ENCODE data around the gene LYSMD3.

Gene LYSMD3

DNA sequence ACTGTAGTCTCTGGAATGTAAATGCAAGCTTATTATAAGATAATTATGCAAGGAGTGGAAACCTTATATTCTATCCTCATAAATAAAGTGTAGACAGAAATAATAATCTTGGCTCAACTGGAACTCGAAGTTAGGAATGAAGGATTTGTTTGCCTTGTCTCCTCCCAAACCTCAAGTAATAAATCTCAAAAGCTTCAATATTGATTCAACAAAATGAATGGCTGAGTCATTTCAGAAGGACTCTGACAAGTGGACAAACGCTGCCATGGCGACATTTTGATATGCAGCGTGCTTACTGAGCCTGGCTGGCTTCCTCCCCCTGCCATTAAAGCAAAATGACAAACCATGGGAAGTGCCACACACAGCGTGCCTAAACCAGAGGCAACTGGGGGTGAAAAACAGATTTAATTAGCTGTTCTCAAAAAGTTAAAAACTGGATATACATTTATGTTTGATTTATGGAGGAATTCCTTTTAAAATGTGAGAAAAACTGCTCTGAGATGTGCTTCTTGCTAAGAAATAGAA is 18.7 kb upstream of the LYSMD3 start:
- peak in 14 of 58 donors; percentile 1 to 37 (median 10) for DNase-seq

DNA sequence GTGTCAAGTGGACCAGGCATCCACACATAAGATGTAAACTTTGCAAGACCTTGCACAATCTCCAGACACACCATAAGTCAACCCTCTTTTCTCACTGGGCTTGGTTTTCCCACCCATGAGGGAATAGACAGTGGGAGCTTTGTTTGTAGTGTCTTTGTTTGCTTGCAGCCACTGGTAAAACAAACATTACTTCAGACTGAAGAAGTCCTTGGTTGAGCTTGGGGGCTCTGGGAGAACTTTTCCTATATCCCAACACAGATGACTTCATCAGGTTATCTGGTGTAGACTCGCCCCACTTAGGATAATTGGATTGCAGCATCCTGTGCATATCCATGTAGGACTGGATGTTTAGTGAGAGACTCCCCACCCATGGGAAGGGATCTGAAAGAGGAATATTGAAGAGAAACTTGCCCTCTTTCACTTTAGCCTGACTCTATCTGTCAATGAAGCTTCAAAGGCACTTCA is 17.7 kb upstream of the LYSMD3 start:
- DNase-seq, result no peak

DNA sequence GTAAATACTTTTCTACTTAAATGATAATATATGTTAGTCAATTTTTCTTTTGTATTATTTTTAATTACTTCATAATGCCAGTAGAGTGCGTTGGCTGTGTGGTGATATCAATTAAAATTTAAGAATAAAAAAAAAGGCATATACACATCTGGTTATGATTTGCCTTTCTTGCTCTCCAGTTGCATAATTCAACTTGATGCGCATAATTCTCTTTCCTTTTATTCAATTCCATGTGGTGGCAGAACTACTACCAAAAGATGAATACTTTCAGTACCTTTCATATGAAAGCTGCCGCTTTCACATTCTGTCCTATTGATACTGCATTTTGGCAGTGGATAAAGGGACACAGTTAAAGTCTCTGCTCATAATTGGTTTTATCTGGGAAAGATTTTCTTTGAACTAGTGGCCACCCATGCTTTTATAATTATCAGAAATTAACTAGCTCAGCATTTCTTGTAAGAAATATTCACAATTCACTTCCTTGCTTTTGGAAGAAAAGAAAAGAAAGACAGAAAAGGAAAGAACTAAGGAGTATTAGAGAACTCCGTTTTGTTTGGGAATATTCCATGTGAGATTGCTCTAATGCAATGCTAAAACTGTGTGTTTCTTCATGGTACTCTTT is 16.9 kb upstream of the LYSMD3 start:
- no peak for DNase-seq

DNA sequence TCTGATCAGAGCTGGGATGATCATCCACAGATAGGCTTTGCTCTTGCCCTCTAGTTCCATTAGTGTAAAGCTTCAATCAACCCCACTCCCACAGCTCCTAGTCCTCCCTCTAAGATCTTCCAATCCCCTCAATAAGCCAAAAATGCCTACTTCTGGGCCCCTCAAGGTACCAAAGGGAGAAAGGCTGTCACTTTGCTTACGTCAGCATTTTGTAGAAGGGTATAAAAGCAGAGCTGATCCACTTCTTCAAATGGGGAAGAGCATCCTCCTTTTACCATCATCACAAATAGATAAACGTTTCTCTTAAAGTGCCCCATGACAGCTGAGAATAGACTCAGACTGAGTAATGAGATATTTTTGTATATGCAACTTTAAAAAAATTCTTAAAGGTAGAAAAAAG is 16.1 kb upstream of the LYSMD3 start:
- no peak for DNase-seq

DNA sequence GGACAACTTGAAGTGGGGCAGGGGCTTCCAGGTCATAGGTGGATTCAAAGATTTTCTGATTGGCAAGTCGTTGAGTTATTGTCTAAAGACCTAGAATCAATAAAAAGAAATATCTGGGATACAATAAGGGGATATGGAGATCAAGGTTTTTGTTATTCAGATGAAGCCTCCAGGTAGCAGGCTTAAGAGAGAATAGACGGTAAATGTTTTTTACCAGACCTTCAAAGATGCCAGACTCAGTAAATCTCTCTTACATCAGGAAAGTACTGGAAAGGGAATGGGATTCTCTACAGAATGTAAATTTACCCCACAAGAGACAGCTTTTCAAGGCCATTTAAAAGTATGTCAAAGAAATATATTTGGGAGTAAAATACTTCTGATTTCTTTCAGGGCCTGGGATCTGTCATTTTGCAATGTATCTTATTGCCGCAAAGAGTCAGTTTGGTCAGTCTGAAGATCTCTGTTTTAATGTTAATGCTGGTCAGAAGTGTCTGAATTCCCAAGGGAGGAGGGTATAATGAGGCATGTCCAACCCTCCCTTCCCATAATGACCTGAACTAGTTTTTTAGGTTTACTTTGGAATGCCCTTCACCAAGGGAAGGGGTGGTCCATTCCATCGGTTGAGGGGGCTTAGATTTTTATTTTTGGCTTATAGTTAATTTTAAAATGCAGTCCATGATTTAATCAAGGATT is 13.6 kb upstream of the LYSMD3 start:
- DNase-seq, result no peak

DNA sequence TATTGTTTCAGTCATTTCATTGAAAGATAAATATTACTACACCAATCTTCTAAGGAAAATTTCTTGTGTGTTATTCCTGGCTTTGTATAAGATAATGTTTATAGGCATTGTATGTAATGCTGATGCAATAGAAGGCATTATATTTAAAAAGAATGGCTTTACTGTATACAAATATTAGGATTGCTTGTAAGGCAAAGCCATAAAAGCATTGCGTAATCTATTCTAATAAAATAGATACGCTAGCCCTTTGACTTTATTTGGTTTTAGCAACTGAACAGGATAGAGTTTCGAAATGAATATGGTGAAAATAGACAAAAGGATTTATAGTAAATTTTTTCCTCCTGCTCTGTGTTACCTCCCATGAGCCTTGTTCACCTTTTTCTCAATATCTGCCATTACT is 5.5 kb upstream of the LYSMD3 start:
- no peak for DNase-seq

DNA sequence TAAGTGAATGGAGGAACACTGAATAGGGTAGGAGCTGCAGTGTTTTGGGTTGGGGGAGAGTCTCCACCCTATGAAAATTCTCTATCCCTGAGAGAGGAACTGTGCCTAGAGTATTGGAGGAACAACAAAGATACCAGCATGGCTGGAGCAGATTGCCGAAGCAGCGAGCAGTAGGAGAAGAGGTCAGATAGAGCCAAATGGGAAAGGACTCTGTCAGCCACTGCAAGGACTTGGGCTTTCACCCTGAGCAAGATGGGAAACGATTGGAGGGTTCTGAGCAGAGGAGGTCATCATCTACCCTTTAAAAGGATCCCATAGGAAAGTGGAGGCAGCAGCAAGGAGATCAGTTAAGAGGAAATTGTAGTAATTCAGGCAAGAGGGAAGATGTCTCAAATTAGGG is 4.4 kb upstream of the LYSMD3 start:
- no peak for DNase-seq

DNA sequence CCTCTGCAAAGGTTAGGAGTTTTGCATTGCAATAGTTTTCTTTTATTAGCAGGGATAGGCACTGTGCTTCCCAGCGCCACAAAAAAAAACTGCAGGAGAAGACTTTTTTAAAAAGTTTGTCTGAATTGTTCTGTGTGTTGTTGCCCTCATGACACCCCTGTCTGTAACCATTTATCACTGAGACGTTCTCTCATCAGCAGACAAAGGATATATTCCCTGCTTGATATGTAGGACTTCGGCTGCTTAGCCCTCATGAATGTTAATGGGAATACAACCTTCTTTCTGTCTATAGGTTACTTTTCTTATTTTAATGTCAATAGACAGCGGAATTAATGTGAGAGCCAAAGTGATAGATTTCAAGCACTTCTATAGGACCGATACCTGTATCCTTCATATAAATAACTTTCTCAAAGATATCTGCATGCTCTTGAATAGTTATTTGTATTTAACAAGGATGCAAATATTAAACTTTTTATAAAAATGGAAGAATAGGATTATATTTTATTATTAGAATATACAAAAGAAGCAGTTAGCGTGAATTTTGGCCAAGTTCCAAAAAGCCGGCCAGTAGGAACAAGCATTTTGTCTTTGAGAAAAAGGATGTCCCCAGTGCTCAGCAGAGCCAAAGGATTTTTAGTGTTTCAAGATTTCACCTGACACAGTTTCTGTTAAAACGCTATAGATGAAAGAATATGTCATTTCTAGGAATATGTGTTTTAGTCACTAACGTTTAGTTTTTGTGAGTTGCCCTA is 1.5 kb upstream of the LYSMD3 start:
- peak in 3 of 58 donors; percentile 1 to 3 (median 2) for DNase-seq

DNA sequence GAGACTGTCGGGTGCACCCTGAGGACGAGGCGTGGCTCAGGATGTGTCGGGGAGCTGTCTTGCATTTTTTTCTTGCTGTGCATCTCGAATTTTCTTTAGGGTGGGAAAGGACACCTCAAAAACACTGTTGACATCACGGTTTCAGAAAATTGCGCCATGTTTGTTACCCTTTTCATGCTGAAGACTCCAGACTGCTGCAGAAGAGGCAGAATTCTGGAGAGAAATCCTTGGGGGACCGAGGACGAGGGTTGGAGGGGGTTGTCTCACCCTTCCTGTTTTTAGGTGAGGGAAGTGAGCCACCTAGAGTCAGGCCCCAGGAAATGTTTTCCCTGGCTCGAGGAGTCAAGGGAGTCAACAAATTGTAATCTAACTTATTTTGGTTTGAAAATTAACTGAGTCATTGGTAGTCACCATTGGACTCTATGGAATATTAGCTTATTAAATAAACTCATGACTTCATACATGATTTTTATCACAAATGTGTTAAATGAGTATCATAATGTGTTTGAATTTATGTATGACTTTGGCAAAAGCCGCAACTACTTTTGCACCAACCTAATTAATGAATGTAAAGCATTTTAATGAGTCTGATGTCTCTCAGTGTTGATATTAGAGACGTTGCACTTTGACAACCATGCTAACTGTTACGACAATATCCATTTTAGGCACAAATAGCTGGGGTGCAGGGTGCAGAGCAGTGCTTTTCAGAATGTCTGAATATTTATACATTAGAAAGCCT is 724 bp upstream of the LYSMD3 start:
- DNase-seq, result peak in 43 of 58 donors; percentile 27 to 86 (median 68)

DNA sequence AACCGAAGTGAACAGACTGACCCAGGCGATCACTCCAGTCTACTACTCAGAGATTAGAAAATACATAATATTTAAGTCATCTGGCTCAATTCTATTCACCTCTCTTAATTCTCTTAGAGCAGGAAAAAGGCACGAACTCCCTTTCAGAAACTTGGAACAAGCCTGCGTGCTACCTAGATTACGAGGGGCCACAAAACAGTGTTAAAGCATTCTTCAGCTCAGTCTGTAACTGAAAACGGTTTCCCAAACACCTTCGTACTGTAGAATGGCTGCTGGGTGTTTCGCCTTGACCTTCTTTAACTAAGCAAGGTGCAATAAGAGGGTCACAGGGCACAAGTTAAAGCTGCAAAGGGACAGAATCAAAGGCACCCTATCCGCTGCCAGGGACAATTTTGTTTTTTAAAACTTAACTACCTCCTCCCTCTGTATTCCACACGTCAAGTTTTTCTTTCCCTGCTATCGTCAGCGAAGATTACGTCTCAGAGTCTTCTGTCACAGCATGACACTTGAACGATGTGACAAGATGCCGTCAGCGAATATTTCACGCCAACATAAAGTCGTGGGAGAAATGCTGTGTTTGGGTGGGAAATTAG is 687 bp downstream of the LYSMD3 start:
- DNase-seq, result peak in 9 of 58 donors; percentile 15 to 54 (median 39)

DNA sequence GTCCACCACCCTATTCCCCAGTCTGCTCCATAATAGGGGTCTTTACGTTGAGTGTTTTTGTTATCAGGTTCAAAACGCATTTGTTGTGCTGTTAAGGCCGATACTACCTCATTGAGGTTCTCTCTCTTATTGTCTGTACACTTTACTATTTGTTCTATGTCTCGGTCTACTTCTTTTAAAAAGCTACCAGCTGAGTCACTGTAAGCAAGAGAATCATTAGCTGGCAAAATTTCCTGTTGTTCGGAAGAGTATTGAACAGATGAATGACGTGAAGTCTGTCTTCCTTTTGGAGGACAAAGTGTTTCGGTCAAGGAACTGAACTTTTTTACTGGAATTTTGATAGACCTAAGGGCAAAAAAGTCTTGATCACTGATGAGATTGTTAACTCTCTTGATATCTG is 10.3 kb downstream of the LYSMD3 start:
- DNase-seq, result no peak

DNA sequence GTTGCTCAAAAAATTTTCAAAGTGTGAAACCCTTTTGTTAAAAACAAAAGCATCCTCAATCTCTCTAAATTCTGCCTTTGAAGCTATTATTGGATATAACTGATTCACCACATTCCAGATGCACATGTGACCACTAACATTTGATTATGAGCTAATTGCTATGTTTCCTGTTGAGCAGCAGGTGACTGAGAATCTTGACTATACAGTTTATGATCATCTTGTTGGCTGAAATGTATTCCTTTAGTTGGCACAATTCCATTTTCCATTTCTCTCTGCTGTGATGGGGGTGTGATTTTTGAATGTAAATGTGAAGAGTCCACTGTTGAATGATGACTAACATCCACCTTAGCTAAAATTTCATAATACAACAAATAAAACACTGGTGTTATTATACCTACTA is 10.7 kb downstream of the LYSMD3 start:
- no peak for DNase-seq

DNA sequence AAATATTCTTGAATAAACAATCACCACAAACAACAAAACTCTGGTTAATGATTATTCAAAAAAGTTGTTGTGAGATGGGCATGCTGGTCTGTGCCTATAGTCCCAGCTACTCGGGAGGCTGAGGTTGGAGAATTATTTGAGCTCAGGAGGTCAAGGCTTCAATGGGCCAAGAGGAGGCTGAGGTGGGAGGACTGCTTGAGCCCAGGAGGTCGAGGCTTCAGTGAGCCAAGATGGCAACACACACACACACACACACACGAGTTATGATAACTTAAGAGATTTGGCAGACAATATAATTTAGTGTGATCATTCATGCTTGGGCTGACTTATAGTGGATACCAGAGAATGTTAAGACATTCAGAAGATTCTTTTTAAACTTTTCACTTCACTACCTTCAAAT is 14.9 kb downstream of the LYSMD3 start:
- no peak for DNase-seq

DNA sequence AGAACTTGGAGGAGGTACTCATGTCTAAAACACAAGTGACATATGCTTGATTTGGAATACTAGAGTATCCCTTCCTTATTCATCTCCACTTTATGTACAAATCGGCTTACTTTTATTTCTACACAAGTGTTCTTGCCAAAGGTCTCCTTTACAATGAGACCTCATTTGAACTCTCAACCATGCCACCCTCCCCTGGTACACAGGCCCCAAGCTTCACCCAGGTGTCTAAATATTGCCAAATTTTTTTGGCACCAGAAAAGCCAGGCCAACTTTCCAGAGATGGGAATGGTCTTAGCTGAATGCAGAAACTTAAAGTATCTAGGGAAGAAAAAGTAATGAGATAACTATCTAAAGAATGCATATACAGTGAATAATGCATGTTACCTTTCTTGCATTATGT is 18.9 kb downstream of the LYSMD3 start:
- DNase-seq, result no peak

DNA sequence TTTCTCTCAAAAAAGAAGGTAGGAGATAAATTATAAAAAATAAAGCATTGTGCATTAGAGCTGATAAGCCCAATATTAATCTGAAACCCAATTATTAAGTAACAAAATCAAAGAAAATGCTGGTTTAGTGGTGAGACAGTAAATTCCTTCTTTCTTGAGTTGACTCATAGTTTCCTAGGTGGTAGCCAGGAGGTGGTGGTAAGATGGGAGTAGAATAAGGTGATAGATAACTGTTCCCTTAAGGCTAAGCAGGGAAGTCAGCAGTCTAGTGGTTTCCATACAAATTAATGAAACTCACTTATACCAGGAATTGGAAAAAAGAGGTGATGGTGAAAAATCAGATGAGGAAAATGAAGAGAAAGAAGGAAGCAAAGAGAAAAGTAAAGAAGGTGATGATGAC is 23.2 kb downstream of the LYSMD3 start:
- DNase-seq, result no peak

DNA sequence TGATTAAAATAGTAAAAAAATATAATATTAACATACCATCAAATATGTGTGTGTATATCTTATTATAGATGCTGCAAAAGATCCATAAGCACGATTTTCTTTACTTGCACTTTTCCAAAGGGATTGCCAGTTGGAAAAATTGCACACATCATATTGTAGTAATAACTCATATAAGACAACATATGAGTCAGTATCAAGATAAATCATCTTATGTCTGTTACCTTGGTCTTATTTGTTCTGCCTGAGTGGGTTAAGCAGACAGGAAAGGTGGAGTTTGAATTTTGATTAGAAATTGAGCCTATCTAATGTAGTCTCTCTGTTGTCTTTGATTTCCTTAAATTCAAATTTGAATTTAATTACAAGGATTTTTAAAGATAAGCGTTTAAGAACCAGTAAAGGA is 24.6 kb downstream of the LYSMD3 start:
- DNase-seq, result no peak

DNA sequence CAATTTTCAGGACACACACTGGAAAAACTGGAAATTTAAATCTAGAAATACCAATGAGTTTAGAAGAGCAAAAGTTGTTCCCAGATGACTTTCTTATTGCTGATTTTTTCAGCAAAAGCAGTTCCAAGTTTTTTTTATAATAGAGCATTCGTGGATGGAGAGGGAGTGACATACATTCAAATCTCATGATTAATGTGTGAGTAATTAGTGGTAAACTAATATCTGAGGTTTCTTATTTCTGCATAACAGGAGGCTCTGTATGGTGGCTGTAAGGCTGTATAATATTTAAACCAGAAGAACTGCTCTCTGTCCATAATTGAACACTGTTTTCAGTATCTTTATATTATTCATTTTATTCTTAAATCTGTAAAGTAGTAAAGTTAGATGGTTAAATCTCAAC is 25.8 kb downstream of the LYSMD3 start:
- DNase-seq, result no peak

DNA sequence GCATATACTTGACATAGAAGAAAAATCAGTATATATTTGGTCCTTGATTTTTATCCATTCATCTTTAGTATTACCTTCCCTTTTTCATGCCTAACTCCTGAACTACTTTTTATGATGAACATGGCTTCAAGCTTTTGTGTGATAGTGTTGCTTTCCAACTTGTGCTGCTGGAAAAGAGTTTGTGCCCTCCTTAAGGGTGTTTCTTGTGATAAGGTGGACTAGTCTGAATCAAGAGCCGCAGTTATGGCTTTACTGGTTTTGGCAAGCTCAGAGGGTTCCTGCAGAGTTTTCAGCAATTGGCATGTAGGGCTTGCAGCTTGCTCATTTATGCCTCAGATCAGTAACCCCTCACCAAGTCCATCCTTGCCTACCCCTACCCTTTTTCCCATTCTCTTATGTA is 34.2 kb downstream of the LYSMD3 start:
- no peak for DNase-seq

DNA sequence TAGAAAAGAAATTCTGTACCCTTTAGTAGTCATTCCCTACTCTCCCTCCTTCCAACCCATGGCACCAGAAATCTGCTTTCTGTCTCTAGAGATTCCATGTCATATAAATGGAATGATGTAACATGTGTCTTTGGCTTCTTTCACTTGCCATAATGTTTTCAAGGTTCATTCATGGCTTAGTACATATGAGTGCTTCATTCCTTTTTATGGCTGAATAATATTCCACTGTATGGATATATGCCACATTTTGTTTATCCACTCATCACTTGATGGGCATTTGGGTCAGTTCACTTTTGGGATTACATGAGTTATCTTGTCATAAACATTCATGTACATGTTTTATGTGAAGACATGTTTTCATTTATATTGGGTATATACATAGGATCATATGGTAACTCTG is 35.3 kb downstream of the LYSMD3 start:
- DNase-seq, result no peak

DNA sequence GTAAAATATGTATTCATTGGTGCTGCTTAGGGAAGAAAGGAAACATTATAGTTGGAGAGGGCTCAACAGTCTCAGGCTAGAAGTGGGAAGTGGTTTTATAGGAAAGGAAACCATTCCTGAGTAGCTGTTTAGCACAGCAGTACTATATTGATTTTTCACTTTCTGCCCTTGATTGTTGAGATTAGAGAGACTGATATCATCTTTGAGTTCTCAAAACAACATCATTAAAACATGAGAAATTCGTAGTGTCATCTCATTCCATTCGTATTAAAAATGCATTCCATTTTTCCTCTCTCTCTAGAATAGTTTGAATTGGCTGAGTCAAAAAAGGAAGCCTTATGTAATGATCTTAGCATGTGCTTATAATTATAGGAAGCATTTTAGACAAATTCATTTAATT is 40.6 kb downstream of the LYSMD3 start:
- DNase-seq, result no peak

DNA sequence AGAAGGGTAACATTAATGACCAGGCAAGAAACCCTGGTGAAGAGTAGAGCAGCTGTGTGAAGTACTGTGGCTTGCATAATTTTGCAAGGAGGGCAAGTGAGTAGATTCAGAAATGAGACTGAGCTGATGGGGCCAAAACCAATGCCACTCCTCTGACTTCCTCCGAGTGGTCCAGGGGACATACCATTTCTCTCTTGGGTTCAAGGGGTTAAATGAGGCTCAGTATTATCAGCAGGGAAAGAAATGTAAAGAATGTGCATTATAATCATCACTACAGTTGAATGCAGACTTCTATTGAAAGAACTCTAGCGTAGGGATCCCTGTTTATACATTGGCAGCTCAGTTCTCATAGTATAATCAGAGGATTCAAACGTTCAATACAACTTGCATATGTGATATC is 44.8 kb downstream of the LYSMD3 start:
- no peak for DNase-seq
